PC-3 (cell line): ENCODE measurements around the gene CYP27C1. TPM values are rescaled to one million over a fixed set of nuclear protein-coding genes. Genes with fewer than 3 reads are reported as not detected.

Source experiments
- ATAC-seq: fragments of 200-7000 bp; cut with Tn5 transposase; 2 replicates; pipeline ENCODE4 v1.9.1; 2020; ENCODE audit warnings: mild to moderate bottlenecking, moderate library complexity
- BruUV-seq: library from RNA; stranded (reverse); fragments of 400-500 nt; replicated peaks from 2 replicates; lab custom pipeline; 2021; lab: Mats Ljungman, UMichigan
- CTCF ChIA-PET: fragments of 300-600 bp; sonication (Branson Sonifier 250); formaldehyde crosslinking; loops from one replicate; lab custom pipeline; 2022; ENCODE audit warnings: antibody characterized with exemption; lab: Charles Lee
- POLR2A ChIA-PET: fragments of 300-600 bp; sonication (Branson Sonifier 250); formaldehyde crosslinking; loops from one replicate; lab custom pipeline; 2022; ENCODE audit warnings: antibody characterized with exemption; ENCODE audit not compliant: unreplicated experiment; lab: Charles Lee
- DNase-seq: peaks from one replicate; pipeline ENCODE4 v3.0.0-alpha.2; 2015
- H2AFZ ChIP-seq: fragments of 300-600 bp; sonication (generic); 2 replicates; pipeline ENCODE4 v1.6.0; 2016; ENCODE audit warnings: antibody characterized with exemption, low read length
- H3F3A ChIP-seq: fragments of 300-600 bp; sonication (generic); one replicate; pipeline ENCODE4 v1.6.0; 2017; ENCODE audit warnings: antibody characterized with exemption, low read length, control low read depth, mild to moderate bottlenecking; ENCODE audit not compliant: unreplicated experiment
- H3K27ac ChIP-seq: fragments of 300-600 bp; sonication (generic); 2 replicates; pipeline ENCODE4 v1.5.1; 2016; ENCODE audit warnings: mild to moderate bottlenecking, low read length
- H3K27me3 ChIP-seq: fragments of 300-600 bp; sonication (generic); 2 replicates; pipeline ENCODE4 v1.6.1; 2016; ENCODE audit warnings: low read length, mixed read lengths
- H3K36me3 ChIP-seq: fragments of 300-600 bp; sonication (generic); 2 replicates; pipeline ENCODE4 v1.6.1; 2016; ENCODE audit warnings: low read depth, mixed run types, low read length, mixed read lengths
- H3K4me1 ChIP-seq: fragments of 300-600 bp; sonication (generic); 2 replicates; pipeline ENCODE4 v1.5.1; 2016; ENCODE audit warnings: low read length; ENCODE audit not compliant: insufficient read depth
- H3K4me2 ChIP-seq: fragments of 300-600 bp; sonication (generic); 2 replicates; pipeline ENCODE4 v1.6.0; 2016; ENCODE audit warnings: low read length
- H3K4me3 ChIP-seq: fragments of 300-600 bp; sonication (generic); 2 replicates; pipeline ENCODE4 v1.5.1; 2016; ENCODE audit warnings: mild to moderate bottlenecking, low read length, mixed read lengths
- H3K79me2 ChIP-seq: fragments of 300-600 bp; sonication (generic); 2 replicates; pipeline ENCODE4 v1.6.1; 2017; ENCODE audit warnings: low read length, mixed read lengths
- H3K9ac ChIP-seq: fragments of 300-600 bp; sonication (generic); 2 replicates; pipeline ENCODE4 v1.6.0; 2016; ENCODE audit warnings: mild to moderate bottlenecking, low read length
- H3K9me2 ChIP-seq: fragments of 300-600 bp; sonication (generic); replicated peaks from 2 replicates; pipeline ENCODE4 v1.6.1; 2016; ENCODE audit warnings: mixed run types, low read length, mixed read lengths
- H3K9me3 ChIP-seq: fragments of 300-600 bp; sonication (generic); 2 replicates; pipeline ENCODE4 v1.6.1; 2016; ENCODE audit warnings: low read length, mixed read lengths
- H4K20me1 ChIP-seq: fragments of 300-600 bp; sonication (generic); 2 replicates; pipeline ENCODE4 v1.6.1; 2016; ENCODE audit warnings: low read length, mixed read lengths
- EZH2 ChIP-seq: fragments of 300-600 bp; sonication (generic); IDR thresholded peaks from one replicate; pipeline ENCODE4 v1.6.1; 2017; ENCODE audit warnings: antibody characterized with exemption, mild to moderate bottlenecking, low read length; ENCODE audit not compliant: unreplicated experiment
- EZH2phosphoT487 ChIP-seq: fragments of 300-600 bp; sonication (generic); IDR thresholded peaks from 2 replicates; pipeline ENCODE4 v1.6.1; 2018; ENCODE audit warnings: mild to moderate bottlenecking, antibody characterized with exemption, low read length, borderline replicate concordance
- intact Hi-C: fragments of 100-400 bp; cut with micrococcal nuclease; formaldehyde crosslinking; loops from 2 replicates; pipeline ENCODE4 v1.9.0; 2023
- total RNA-seq: library from RNA; depleted of rRNA; stranded (reverse); fragments of >200 nt; gene quantifications from 2 replicates; pipeline ENCODE4 v1.2.3, GENCODE V29; 2014
- TF ChIP-seq, protein P1 (sequence below): fragments of 300-600 bp; sonication (generic); conservative IDR thresholded peaks from 2 replicates; pipeline ENCODE4 v1.5.1; 2017; ENCODE audit warnings: antibody characterized with exemption, low read depth, mild to moderate bottlenecking, low read length

The CYP27C1 gene
- total RNA-seq, 1 experiment from 2014 or later = 0.36 TPM

GRCh38 chr2:127259355-127259754, 39.3 kb upstream of the CYP27C1 start:
- Histone ChIP-seq H3K4me2 (no peak overlapping the region), H3K9me2 (no peaks in the 10 kb centered on the region), H3K79me2 (no peaks in the 10 kb centered on the region), H3K9me3 (no peaks in the 10 kb centered on the region), H4K20me1 (no peaks in the 10 kb centered on the region), H3K4me3 (no peak overlapping the region), H3K4me1 (peaks cover 12% of the 10 kb centered on the region), H3K27me3 (no peaks in the 10 kb centered on the region), H3K9ac (no peak overlapping the region), H3K27ac (no peak overlapping the region), H2AFZ (no peak overlapping the region), H3F3A (no peaks in the 10 kb centered on the region), H3K36me3 (peaks cover 29% of the 10 kb centered on the region)
- CTCF ChIA-PET = no interaction called here
- no TSS peak for BruUV-seq
- no peak for TF ChIP-seq EZH2phosphoT487
- no peak for TF ChIP-seq EZH2
- TF ChIP-seq, protein P1, sequence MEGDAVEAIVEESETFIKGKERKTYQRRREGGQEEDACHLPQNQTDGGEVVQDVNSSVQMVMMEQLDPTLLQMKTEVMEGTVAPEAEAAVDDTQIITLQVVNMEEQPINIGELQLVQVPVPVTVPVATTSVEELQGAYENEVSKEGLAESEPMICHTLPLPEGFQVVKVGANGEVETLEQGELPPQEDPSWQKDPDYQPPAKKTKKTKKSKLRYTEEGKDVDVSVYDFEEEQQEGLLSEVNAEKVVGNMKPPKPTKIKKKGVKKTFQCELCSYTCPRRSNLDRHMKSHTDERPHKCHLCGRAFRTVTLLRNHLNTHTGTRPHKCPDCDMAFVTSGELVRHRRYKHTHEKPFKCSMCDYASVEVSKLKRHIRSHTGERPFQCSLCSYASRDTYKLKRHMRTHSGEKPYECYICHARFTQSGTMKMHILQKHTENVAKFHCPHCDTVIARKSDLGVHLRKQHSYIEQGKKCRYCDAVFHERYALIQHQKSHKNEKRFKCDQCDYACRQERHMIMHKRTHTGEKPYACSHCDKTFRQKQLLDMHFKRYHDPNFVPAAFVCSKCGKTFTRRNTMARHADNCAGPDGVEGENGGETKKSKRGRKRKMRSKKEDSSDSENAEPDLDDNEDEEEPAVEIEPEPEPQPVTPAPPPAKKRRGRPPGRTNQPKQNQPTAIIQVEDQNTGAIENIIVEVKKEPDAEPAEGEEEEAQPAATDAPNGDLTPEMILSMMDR = no peak
- intact Hi-C loops = no loop called here
- DNase-seq (no peak), ATAC-seq (no peak)
- POLR2A ChIA-PET = no interaction called here

DNA sequence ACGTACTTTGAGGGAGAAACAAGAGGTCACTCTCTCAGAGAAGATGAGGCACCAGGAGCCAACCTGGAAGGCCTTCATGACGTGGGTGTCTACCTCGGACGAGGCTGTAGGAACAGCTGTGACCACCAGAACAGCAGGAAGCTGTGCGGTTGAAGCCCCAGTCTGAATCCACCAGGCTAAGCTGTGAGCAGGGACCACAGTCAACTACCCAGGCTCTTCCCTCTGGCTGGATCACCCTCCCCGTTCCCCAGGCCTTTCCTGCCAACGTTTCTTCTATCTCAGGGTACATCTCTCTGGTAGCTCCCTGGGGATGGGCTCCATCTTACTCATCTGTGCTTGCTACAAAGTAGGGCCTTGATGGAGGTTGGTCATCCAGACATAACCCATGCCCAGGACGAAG, 36.8 kb upstream of the CYP27C1 start:
- POLR2A ChIA-PET = no interaction called here

DNA sequence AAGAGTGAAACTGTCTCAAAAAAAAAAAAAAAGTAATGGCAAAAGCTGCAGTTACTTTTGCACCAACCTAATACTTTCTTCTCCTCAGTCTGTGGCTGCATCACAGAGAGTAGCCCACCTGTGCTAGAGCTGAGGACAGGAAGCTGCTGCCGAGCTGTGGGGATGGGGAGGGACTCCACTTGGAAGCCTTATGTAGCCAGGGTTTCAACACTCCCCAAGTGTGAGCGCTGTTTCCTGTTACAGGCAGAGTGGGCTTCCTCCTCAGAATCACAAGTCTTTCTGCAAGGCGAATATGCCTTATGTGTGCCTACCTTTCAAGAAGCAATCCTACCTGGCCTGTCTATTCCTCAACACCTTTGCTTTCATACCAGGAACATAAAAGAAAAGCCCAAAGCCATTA, 36.3 kb upstream of the CYP27C1 start:
- ChIA-PET CTCF (no interaction called here), POLR2A (no interaction called here)
- Histone ChIP-seq H3K36me3 (peaks cover 29% of the 10 kb centered on the region), H3K9me2 (no peaks in the 10 kb centered on the region), H3K27me3 (no peaks in the 10 kb centered on the region), H3K9ac (no peak overlapping the region), H3K79me2 (no peaks in the 10 kb centered on the region), H3K9me3 (no peaks in the 10 kb centered on the region), H3K4me2 (no peak overlapping the region), H3K27ac (no peak overlapping the region), H3K4me1 (peaks cover 13% of the 10 kb centered on the region), H4K20me1 (no peaks in the 10 kb centered on the region), H3F3A (no peaks in the 10 kb centered on the region), H3K4me3 (no peak overlapping the region), H2AFZ (no peak overlapping the region)
- intact Hi-C loops = no loop called here
- no TSS peak for BruUV-seq
- no peak for TF ChIP-seq EZH2phosphoT487
- TF ChIP-seq, protein P1 = no peak
- no peak for TF ChIP-seq EZH2
- ATAC-seq = no peak
- no peak for DNase-seq

More for the DNA sequence above, 36.8 kb upstream of the CYP27C1 start:
- Histone ChIP-seq H3K27ac (no peak overlapping the region), H3K79me2 (no peaks in the 10 kb centered on the region), H4K20me1 (no peaks in the 10 kb centered on the region), H3K4me2 (no peak overlapping the region), H3K9ac (no peak overlapping the region), H3K27me3 (no peaks in the 10 kb centered on the region), H3K4me3 (no peak overlapping the region), H3K9me2 (no peaks in the 10 kb centered on the region), H3F3A (no peaks in the 10 kb centered on the region), H3K9me3 (no peaks in the 10 kb centered on the region), H3K4me1 (peaks cover 13% of the 10 kb centered on the region), H2AFZ (no peak overlapping the region), H3K36me3 (peaks cover 29% of the 10 kb centered on the region)
- DNase-seq = no peak
- TF ChIP-seq, protein P1 = no peak
- no peak for TF ChIP-seq EZH2
- no peak for TF ChIP-seq EZH2phosphoT487
- intact Hi-C loops = no loop called here
- CTCF ChIA-PET = no interaction called here
- ATAC-seq = no peak
- no TSS peak for BruUV-seq
